ENCODE results near the gene GMEB1. TPM values are rescaled to one million over a fixed set of nuclear protein-coding genes. Genes with fewer than 3 reads are reported as not detected.
"Not testable (repeated sequence)": the region's sequence is repeated elsewhere in the genome, so short reads cannot be mapped to it uniquely, and the experiment has no call there.

Gene GMEB1
- total RNA-seq, 1 experiment from 2014 or later, result 7.8 TPM

DNA sequence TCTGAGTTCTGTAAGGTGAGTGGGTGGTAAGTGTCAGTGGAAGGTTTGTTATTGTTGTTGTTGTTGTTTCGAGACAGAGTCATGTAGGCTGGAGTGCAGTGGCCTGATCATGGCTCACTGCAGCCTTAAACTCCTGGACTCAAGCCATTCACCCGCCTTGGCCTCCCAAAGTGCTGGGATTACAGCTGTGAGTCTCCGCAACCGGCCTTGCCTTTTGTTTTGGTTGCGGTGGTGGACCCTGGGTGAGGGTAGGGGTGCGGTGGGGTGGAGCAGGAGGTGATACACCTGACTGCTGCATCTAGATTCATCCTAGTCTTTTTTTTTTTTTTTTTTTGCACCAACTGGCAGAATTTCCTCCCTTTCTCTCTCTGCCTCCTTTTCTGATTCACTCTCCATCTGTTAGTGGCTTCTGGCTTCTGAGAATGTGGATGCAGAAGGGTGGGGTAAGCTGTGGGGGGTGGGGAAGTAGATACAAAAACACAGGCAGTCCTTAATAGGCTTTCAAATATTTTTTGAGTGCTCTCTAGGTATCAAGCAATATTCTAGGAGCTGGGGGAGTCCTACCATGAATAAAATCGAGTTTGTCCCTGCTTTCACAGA lies 4.6 kb upstream of the GMEB1 start:
- no peak for DNase-seq
- H3K4me3 ChIP-seq, result no peak overlapping the region
- H3K27me3 ChIP-seq, result no peaks in the 10 kb centered on the region
- H3K9me3 ChIP-seq, result no peaks in the 10 kb centered on the region
- no peaks in the 10 kb centered on the region for H3K36me3 ChIP-seq

DNA sequence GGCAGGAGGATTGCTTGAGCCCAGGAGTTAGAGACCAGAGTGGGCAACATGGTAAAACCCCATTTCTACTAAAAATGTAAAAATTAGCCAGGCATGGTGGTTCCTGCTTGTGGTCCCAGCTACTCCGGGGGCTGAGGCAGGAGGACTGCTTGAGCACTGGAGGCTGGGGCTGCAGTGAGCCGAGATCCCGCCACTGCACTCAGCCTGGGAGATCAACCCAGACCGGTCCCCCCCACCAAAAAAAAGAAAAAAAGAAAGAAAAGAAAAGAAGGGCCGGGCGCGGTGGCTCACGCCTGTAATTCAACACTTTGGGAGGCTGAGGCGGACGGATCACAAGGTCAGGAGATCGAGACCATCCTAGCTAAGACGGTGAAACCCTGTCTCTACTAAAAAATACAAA lies 1.8 kb upstream of the GMEB1 start:
- DNase-seq, result no peak
- H3K4me3 ChIP-seq, result no peak overlapping the region
- H3K27me3 ChIP-seq, result no peaks in the 10 kb centered on the region
- H3K36me3 ChIP-seq, result no peaks in the 10 kb centered on the region
- H3K9me3 ChIP-seq, result no peaks in the 10 kb centered on the region

DNA sequence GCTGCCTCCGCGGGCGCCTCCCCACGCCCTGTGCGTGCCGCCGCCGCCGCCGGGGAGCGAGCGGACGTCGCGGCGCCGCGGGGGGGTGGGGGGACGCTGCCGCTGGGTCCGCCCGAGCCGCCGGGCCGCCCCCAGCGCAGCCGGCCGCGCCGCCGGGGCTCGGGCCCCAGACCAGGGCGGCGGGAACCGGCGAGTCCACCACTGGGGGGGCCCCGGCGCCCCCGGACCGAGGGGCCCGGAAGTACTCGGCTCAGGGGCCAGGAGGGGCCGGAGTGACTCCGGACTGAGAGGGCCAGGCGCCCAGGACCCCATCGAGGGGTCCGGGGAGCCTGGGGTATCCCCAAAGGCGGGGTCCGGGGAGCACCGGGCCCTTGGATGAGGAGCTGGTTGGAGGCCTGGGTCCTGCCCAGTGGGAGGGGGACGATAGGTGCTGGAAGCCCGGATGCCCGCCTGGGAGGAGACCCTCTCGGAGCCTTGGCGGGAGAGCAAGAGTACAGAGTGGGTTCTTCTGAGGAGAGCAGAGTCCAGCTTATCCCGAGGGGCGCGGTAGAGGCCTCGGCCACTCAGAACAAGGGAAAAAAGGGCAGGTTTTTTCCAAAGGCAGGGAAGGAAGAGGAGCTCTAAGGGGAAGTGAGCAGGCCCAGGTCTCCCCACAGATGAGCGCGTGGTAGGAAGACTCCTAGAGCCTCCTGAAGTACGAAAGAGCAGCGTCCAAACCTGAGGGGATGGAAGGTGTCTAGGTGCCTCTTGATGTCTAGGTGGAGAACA lies 556 bp downstream of the GMEB1 start:
- no peaks in the 10 kb centered on the region for H3K9me3 ChIP-seq
- DNase-seq, result peak; percentile 76
- H3K4me3 ChIP-seq, result peak overlapping the region; percentile 96
- H3K27me3 ChIP-seq, result no peaks in the 10 kb centered on the region
- H3K36me3 ChIP-seq, result no peaks in the 10 kb centered on the region

DNA sequence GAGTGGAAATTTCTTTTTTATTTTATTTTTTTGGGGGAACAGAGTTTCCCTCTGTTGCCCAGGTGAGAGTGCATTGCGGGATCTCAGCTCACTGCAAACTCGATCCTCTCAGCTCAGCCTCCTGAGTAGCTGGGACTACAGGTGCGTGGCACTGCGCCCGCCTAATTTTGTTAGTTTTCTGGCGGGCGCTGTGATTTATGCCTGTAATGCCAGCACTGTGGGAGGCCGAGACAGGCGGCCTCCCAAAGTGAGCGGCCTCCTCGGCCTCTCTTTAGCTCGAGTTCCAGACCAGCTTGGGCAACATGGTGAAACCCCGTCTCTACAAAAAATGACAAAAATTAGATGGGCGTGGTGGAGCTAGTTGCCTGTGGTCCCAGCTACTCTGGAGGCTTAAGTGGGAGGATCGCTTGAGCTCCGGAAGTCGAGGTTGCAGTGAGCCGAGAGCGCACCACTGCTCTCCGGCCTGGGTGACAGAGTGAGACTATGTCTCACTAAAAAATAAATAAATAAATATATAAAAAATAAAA lies 2.7 kb downstream of the GMEB1 start:
- no peak overlapping the region for H3K4me3 ChIP-seq
- H3K36me3 ChIP-seq, result no peaks in the 10 kb centered on the region
- no peaks in the 10 kb centered on the region for H3K27me3 ChIP-seq
- DNase-seq, result no peak
- H3K9me3 ChIP-seq, result no peaks in the 10 kb centered on the region

DNA sequence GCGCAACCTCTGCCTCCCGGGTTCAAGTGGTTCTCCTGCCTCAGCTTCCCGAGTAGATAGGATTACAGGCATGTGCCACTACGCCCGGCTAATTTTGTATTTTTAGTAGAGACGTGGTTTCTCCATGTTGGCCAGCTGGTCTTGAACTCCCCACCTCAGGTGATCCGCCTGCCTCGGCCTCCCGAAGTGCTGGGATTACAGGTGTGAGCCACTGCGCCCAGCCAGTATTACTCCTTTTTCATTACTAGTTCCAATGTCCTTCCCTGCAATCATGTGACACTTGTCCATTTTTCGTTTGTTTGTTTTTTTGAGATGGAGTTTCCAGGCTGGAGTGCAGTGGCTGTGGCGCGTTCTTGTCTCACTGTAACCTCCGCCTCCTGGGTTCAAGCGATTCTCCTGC lies 4.4 kb downstream of the GMEB1 start:
- DNase-seq, H3K4me3 ChIP-seq, H3K27me3 ChIP-seq, H3K9me3 ChIP-seq, H3K36me3 ChIP-seq: not testable (repeated sequence)

DNA sequence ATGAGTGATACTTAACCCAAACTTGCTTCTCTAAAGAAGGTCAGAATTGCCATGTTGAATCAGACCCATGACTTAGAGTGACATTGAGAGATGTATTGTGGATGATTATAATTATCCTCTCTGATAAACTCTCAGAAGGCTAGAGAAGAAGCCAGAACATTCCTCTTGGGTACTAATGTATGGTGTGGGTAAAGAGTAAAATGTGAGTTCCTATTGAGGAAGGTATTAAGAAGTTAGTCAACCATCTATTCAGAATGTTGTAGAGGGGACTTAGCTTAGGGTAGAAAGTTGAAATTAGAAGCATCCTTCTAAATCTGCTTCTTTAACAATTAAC lies 7.3 kb downstream of the GMEB1 start:
- DNase-seq, result no peak
- Histone ChIP-seq H3K9me3 (no peaks in the 10 kb centered on the region), H3K4me3 (no peak overlapping the region), H3K27me3 (no peaks in the 10 kb centered on the region), H3K36me3 (no peaks in the 10 kb centered on the region)

DNA sequence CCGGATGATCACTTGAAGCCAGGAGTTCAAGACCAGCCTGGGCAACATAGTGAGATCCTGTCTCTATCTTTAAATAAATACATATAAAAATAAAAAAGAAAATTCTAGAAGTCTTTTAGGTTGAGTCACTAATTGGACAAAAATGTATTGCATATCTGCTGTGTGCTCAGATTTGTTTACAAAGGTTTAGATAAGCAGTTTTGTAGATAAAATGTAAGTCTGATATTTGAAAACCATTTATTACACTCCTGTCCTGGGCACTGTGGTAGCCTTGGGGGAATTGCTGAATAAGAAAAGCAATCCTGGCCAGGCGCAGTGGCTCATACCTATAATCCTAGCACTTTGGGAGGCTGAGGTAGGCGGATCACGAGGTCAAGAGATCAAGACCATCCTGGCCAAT lies 11.6 kb downstream of the GMEB1 start:
- H3K9me3 ChIP-seq, result no peaks in the 10 kb centered on the region
- no peaks in the 10 kb centered on the region; the same call in 1 of the 2 replicates for H3K36me3 ChIP-seq
- H3K27me3 ChIP-seq, result no peaks in the 10 kb centered on the region
- DNase-seq, result no peak
- H3K4me3 ChIP-seq, result no peak overlapping the region

DNA sequence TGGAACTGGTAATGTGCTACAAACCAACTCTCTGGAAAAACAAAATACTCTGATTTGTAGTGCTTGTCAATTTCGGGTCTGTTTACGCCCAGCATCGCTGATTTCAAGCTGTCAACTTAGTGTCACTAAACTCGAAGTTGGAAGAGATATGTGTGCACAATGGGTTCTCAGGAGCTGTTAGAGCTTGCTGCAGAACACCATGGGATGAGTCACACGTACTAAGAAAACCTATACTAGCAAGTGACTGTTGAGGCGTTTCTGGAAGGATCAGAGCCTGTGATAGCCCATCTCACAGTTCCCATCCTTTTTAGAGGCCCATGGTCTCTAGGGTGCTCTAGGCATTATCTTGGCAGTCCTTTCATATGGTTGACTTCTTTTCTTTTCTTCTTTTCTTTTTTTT lies 14.3 kb downstream of the GMEB1 start:
- DNase-seq, result no peak
- Histone ChIP-seq H3K4me3 (no peak overlapping the region), H3K36me3 (no peaks in the 10 kb centered on the region; the same call in 1 of the 2 replicates), H3K9me3 (no peaks in the 10 kb centered on the region), H3K27me3 (no peaks in the 10 kb centered on the region)

DNA sequence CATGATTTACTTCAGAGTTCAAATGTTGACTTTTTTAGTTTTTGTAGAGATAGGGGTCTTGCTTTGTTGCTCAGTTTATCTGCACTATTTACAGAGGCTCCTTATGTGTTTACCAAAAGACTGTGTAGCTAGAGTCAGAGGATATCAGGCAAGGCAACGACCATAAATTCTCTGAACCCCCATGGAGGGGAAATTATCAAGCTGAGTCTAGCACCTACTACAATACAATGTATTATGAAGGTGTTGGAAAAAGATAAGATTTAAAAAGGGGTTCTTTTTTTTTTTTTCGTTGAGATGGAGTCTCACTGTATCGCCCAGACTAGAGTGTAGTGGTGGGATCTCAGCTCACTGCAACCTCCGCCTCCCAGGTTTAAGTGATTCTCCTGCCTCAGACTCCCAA lies 16.4 kb downstream of the GMEB1 start:
- DNase-seq, result no peak
- no peak overlapping the region for H3K4me3 ChIP-seq

DNA sequence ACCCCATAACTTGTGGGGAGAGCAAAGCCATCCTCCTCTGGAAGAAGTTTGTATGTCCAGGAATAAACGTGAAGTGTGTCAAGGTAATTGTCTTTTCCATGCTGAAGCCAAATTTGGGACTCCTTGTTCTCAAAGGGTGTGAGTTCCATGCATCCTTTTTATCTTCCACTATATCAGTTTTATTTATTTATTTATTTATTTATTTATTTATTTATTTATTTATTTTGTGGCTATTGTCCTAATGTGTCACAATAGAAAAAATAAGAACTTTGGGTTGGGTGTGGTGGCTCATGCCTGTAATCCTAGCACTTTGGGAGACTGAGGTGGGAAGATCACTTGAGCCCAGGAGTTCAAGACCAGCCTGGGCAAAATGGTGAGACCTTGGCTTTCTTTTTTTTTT lies 23.0 kb downstream of the GMEB1 start:
- H3K27me3 ChIP-seq, H3K36me3 ChIP-seq, H3K4me3 ChIP-seq, DNase-seq, H3K9me3 ChIP-seq: not testable (repeated sequence)

More for the DNA sequence above, 16.4 kb downstream of the GMEB1 start:
- Histone ChIP-seq H3K27me3 (no peaks in the 10 kb centered on the region), H3K9me3 (no peaks in the 10 kb centered on the region), H3K36me3 (no peaks in the 10 kb centered on the region; the same call in 1 of the 2 replicates)

DNA sequence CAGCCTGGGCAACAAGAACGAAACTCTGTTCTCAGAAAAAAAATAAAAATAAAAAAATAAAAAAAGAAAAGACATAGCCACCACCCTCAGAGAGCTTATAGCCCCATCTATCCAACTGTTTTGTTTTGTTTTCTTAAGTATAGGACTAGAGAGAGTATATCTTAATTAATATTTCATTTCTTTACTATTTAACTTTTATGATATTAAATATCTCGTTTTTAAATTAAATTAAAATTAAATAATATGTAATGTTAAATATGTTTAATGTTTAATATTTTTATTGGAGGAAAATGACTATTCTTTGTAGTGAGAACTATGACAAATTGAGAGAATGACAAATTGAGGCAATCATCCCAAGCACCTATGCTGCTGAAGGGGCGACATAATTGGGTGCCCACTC lies 35.0 kb downstream of the GMEB1 start:
- Histone ChIP-seq H3K36me3 (peaks cover 10% of the 10 kb centered on the region), H3K27me3 (no peaks in the 10 kb centered on the region), H3K9me3 (no peaks in the 10 kb centered on the region), H3K4me3 (no peak overlapping the region)
- DNase-seq, result no peak

DNA sequence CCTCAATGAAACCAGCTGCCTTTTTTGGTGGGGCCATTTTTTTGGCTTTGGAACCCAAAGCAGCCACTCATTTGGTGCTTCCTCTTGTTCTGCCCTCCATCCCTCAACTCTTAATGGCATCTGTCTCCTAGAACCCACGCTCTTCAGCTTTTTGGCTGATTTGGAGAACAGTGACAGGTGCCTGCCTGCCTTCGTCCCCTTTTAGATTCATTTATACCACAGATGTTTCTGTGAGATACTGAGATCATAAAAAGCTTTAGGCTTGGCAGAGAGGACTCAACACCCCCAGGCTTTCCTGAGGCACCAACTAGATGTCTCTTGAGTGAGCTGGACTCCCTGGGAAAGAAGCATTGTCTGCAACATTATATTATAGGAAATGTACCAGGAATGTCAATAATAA lies 47.8 kb downstream of the GMEB1 start:
- H3K36me3 ChIP-seq, result peaks cover 4% of the 10 kb centered on the region; the same call in 1 of the 2 replicates
- no peaks in the 10 kb centered on the region; the same call in 1 of the 2 replicates for H3K27me3 ChIP-seq
- no peaks in the 10 kb centered on the region for H3K9me3 ChIP-seq
- H3K4me3 ChIP-seq, result no peak overlapping the region
- no peak for DNase-seq

DNA sequence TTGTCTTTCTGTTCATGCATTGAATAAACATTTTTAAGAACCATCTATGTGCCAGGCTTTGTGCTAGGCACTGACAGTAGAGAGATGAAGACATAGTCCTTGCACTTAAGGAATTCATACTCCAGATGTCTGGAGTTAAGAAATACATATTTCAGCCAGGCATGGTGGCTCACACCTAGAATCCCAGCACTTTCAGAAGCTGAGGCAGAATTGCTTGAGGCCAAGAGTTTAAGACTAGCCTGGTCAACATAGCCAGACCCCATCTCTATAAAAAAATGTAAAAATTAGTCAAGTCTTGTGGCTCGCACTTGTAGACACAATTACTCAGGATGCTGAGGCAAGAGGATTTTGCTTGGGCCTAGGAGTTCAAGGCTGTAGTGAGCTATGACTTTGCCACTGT lies 49.6 kb downstream of the GMEB1 start:
- H3K4me3 ChIP-seq, result no peak overlapping the region
- H3K9me3 ChIP-seq, result no peaks in the 10 kb centered on the region
- H3K36me3 ChIP-seq, result peaks cover 4% of the 10 kb centered on the region; the same call in 1 of the 2 replicates
- H3K27me3 ChIP-seq, result no peaks in the 10 kb centered on the region; the same call in 1 of the 2 replicates
- no peak for DNase-seq

DNA sequence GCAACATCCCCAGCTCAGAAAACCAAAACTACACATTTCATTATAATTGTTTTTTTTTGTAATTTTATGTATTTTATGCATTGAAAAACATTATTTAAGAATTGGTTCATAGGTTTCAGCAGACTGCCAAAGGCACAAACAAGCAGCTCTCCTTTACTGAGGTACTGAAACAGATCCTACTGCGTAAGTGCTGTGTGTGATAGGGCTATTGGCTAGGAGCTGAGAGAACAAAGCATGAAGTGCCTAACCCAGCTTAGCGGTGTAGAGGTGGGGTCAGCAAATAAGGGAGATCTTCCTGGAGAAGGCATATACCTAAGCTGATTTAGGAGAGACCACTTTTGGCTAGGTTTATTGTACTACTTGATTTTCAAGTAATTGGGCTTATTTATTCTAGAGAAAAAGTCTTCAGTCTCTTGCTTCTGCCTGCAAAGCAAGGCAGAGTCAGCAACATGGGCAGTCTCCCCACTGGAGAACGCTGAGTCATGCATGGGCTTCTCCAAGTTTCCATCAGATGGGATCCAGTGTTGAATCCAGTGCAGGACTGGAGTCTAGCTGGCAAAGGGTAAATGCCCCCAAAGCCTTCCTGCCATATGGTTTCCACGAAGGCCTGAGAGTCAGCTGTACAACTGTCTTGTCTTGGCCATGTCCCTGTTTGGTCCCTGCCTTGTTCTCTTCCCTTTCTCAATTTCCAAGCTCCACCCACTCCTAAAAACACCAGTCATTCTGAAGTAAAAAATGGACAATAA lies 50.2 kb downstream of the GMEB1 start:
- Histone ChIP-seq H3K27me3 (no peaks in the 10 kb centered on the region; the same call in 1 of the 2 replicates), H3K4me3 (no peak overlapping the region), H3K36me3 (peaks cover 4% of the 10 kb centered on the region; the same call in 1 of the 2 replicates), H3K9me3 (no peaks in the 10 kb centered on the region)
- peak; percentile 65 for DNase-seq

DNA sequence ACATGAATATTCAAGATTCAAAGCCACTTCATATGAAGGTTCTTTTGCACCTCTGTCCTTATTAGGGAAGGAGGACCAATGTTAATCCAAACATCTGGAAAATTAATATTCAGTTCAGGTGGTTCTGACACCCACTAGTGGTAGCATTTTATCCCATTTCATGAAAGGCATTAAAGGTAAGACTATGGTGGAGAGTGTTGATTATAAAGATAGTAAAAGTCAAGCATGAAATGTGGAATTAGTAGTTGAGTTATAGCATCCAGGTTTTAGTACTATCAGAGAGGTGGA lies 50.7 kb downstream of the GMEB1 start:
- no peak for DNase-seq
- H3K27me3 ChIP-seq, result no peaks in the 10 kb centered on the region; the same call in 1 of the 2 replicates
- H3K4me3 ChIP-seq, result no peak overlapping the region
- peaks cover 3% of the 10 kb centered on the region; the same call in 1 of the 2 replicates for H3K36me3 ChIP-seq
- no peaks in the 10 kb centered on the region for H3K9me3 ChIP-seq

DNA sequence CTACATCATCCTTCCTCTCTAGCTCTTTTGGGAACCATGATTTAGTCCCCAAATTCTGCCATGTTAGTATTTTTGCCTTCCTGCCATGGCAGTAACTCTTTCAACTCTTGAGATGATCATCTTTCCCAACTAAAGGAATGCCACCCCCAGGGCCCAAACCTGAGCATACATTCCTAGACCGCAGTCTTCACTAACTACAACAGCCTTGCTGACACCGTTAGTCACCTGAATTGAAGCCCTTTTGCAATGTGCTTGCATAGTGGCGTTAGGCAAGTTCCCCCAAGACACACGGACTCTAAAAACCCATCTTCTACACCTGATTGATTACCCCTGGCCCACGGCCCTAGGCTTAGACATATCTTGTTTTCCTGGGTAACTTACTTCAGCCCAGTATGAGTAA lies 51.8 kb downstream of the GMEB1 start:
- H3K4me3 ChIP-seq, result no peak overlapping the region
- no peaks in the 10 kb centered on the region for H3K9me3 ChIP-seq
- no peaks in the 10 kb centered on the region; the same call in 1 of the 2 replicates for H3K27me3 ChIP-seq
- H3K36me3 ChIP-seq, result no peaks in the 10 kb centered on the region
- no peak for DNase-seq

DNA sequence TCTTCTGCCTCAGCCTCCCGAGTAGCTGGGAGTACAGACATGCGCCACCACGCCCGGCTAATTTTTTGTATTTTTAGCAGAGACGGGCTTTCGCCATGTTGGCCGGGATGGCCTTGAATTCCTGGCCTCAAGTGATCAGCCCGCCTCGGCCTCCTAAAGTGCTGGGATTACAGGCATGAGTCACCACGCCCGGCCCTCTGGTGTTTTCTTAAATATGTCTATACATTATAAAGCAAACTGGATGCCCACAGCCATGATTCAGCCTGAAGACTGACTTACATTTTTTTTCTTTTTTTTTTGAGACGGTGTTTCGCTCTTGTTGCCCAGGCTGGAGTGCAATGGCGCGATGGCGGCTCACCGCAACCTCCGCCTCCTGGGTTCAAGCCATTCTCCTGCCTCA lies 53.3 kb downstream of the GMEB1 start:
- H3K9me3 ChIP-seq, H3K27me3 ChIP-seq, H3K4me3 ChIP-seq, H3K36me3 ChIP-seq: not testable (repeated sequence)
- peak; percentile 81 for DNase-seq
